Mucosa of stomach (tissue), 1 donor: ENCODE data around the gene SGPP2.
A peak's percentile ranks its signal among the peaks of the same experiment; 100 is the strongest.

Experiments
- H3K27me3 ChIP-seq: one replicate; pipeline ENCODE4 v1.7.0; 2013; ENCODE audit warnings: mild to moderate bottlenecking, low read length; ENCODE audit not compliant: control insufficient read depth, insufficient read depth
- H3K36me3 ChIP-seq: one replicate; pipeline ENCODE4 v1.7.0; 2013; ENCODE audit warnings: low read length; ENCODE audit not compliant: control insufficient read depth, insufficient read depth
- H3K4me1 ChIP-seq: one replicate; pipeline ENCODE4 v1.7.0; 2013; ENCODE audit warnings: mild to moderate bottlenecking, low read length; ENCODE audit not compliant: control insufficient read depth, insufficient read depth
- H3K4me3 ChIP-seq: one replicate; pipeline ENCODE4 v1.7.0; 2013; ENCODE audit warnings: low read length
- H3K9ac ChIP-seq: one replicate; pipeline ENCODE4 v1.7.0; 2013; ENCODE audit warnings: mild to moderate bottlenecking, low read length, moderate library complexity
- H3K9me3 ChIP-seq: one replicate; pipeline ENCODE4 v1.7.0; 2013; ENCODE audit warnings: mild to moderate bottlenecking, low read length, moderate library complexity; ENCODE audit not compliant: control insufficient read depth
- donor health status: Pancreatic carcinoma.

Gene SGPP2

DNA sequence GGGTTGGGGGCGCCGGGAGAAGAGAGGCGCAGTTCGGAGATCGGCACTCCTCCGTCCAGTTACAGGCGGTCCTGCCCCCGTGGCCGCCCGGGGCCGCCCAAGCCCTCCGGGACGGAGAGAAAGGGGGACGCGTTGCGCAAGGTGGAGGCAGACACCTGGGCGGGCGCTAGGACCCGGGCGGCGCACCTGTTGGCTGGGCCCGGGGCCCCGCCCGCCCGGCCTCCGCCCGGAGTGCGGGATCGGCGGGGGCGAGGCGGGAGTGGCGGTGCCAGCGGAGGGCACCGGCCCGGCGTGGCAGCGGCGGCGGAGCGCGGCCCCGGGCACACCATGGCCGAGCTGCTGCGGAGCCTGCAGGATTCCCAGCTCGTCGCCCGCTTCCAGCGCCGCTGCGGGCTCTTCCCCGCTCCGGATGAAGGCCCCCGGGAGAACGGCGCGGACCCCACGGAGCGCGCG is at the start of gene SGPP2:
Gene SGPP2 (plus strand): TSS at position 268 of the 453 bp plus-strand sequence. CDS start 60 bp downstream, at position 328.
- no peaks in the 10 kb centered on the region for H3K9me3 ChIP-seq
- H3K4me1 ChIP-seq, result peaks cover 30% of the 10 kb centered on the region
- peak within 1 kb of the TSS; percentile 60 for H3K4me3 ChIP-seq
- no peaks in the 10 kb centered on the region for H3K36me3 ChIP-seq
- H3K9ac ChIP-seq, result peak within 1 kb of the TSS; percentile 95
- H3K27me3 ChIP-seq, result peaks cover 7% of the 10 kb centered on the region

- Histone ChIP-seq H3K4me3 (no peak overlapping the region), H3K36me3 (no peaks in the 10 kb centered on the region), H3K9ac (no peak overlapping the region), H3K27me3 (no peaks in the 10 kb centered on the region), H3K4me1 (no peaks in the 10 kb centered on the region), H3K9me3 (no peaks in the 10 kb centered on the region)
Observed at GRCh38 chr2:222375798-222376197, 48.5 kb upstream of the SGPP2 start.

DNA sequence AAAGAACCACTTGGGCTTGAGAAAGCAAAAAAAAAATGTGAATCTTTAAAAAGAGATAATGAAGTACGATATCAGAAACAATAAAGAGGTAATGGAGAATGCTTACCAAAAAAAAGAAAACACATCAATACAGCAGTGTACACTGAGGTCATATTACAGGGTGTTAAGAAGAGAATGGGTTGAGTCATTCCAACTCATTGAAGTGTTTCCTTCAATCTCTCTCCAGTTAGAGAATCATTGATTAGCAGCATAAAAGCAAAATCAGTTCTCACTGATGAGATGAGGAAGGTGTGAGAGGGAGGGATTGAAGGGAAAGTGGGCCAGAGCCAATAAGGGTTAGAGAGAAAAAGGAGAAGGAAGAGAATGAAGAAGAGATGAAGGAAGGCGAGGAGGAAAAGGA is 43.9 kb upstream of the SGPP2 start:
- Histone ChIP-seq H3K4me1 (no peaks in the 10 kb centered on the region), H3K36me3 (no peaks in the 10 kb centered on the region), H3K9me3 (no peaks in the 10 kb centered on the region), H3K27me3 (no peaks in the 10 kb centered on the region), H3K4me3 (no peak overlapping the region), H3K9ac (no peak overlapping the region)

DNA sequence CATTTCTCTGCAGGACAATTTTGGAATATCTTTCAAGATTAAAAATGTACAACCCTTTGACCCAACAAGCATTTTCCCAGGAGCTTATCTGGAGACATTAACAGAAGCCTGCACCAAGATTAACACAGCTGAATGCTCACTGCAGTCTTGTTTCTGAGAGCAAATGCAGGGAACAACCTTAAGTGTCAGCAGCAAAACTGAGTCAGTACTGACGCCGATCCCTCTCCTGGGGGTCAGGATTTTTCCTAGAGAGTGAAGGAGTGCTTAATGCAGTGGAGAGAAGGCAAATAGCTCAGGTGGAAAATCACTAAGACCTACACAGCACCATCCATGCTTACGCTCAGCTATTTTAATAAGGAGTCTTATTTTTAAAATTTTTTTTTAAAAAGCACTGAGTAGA is 42.8 kb upstream of the SGPP2 start:
- Histone ChIP-seq H3K36me3 (no peaks in the 10 kb centered on the region), H3K27me3 (no peaks in the 10 kb centered on the region), H3K4me1 (no peaks in the 10 kb centered on the region), H3K4me3 (no peak overlapping the region), H3K9ac (no peak overlapping the region), H3K9me3 (no peaks in the 10 kb centered on the region)

DNA sequence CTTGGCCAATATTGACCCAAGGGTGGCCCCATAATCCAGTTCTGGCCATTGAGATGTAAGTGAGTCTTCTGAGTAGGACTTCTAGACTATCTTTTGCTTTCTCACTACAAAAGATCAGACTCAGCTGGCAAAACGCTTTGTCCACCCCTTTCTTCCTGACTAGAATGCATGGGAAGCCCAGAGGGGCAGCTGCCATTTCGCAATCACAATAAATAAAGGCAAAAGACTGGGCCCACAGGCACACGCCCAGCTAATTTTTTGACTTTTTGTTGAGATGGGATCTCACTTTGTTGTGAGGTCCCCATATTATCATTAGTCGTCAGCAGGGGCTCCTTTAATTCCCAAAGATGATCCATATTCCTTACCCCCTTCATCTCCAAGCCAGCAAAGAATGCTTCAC is 41.1 kb upstream of the SGPP2 start:
- no peaks in the 10 kb centered on the region for H3K27me3 ChIP-seq
- H3K4me3 ChIP-seq, result no peak overlapping the region
- no peaks in the 10 kb centered on the region for H3K4me1 ChIP-seq
- H3K36me3 ChIP-seq, result no peaks in the 10 kb centered on the region
- H3K9me3 ChIP-seq, result no peaks in the 10 kb centered on the region
- H3K9ac ChIP-seq, result no peak overlapping the region

DNA sequence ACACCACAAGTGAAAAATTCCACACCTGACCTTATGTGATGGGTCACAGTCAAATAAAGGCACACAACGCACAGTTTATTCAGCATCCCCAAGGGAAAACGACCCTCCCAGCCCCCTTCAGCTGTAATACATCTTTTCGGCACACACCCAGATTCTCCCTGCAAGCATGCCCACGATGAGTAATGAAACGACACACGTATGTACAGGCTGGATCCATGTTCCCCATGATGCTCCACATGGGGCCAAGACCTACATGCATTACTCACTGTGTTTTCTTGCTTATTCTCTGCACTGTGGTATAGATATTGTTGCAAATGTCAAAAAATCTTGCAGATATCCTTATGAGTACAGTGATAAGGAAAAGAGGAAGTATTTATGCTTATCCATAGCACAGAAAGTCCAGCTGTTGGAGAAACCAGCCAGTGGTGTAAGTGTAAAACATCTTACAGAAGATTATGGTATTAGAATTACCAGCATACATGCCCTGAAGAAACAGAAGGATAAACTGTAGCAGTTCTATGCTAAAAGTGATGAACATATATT is 32.5 kb upstream of the SGPP2 start:
- H3K9ac ChIP-seq, result no peak overlapping the region
- H3K36me3 ChIP-seq, result no peaks in the 10 kb centered on the region
- no peaks in the 10 kb centered on the region for H3K9me3 ChIP-seq
- H3K27me3 ChIP-seq, result no peaks in the 10 kb centered on the region
- H3K4me1 ChIP-seq, result peaks cover 5% of the 10 kb centered on the region
- H3K4me3 ChIP-seq, result no peak overlapping the region

- Histone ChIP-seq H3K27me3 (no peaks in the 10 kb centered on the region), H3K9me3 (no peaks in the 10 kb centered on the region), H3K36me3 (no peaks in the 10 kb centered on the region), H3K4me1 (peaks cover 2% of the 10 kb centered on the region), H3K4me3 (no peak overlapping the region), H3K9ac (no peak overlapping the region)
Observed at GRCh38 chr2:222393733-222394267, 30.5 kb upstream of the SGPP2 start.

GRCh38 chr2:222398446-222398885 is 25.9 kb upstream of the SGPP2 start:
- H3K9ac ChIP-seq, result no peak overlapping the region
- no peak overlapping the region for H3K4me3 ChIP-seq
- no peaks in the 10 kb centered on the region for H3K9me3 ChIP-seq
- no peaks in the 10 kb centered on the region for H3K4me1 ChIP-seq
- H3K27me3 ChIP-seq, result no peaks in the 10 kb centered on the region
- H3K36me3 ChIP-seq, result no peaks in the 10 kb centered on the region

- H3K9ac ChIP-seq, result no peak overlapping the region
- H3K36me3 ChIP-seq, result no peaks in the 10 kb centered on the region
- no peaks in the 10 kb centered on the region for H3K4me1 ChIP-seq
- H3K27me3 ChIP-seq, result no peaks in the 10 kb centered on the region
- no peak overlapping the region for H3K4me3 ChIP-seq
- H3K9me3 ChIP-seq, result no peaks in the 10 kb centered on the region
Observed at GRCh38 chr2:222399038-222399783, 25.1 kb upstream of the SGPP2 start.

GRCh38 chr2:222404151-222404905 is 20.0 kb upstream of the SGPP2 start:
- H3K4me1 ChIP-seq, result no peaks in the 10 kb centered on the region
- no peak overlapping the region for H3K9ac ChIP-seq
- H3K4me3 ChIP-seq, result no peak overlapping the region
- H3K9me3 ChIP-seq, result no peaks in the 10 kb centered on the region
- no peaks in the 10 kb centered on the region for H3K27me3 ChIP-seq
- no peaks in the 10 kb centered on the region for H3K36me3 ChIP-seq

GRCh38 chr2:222408684-222409083 is 15.7 kb upstream of the SGPP2 start:
- H3K36me3 ChIP-seq, result no peaks in the 10 kb centered on the region
- no peaks in the 10 kb centered on the region for H3K9me3 ChIP-seq
- no peak overlapping the region for H3K4me3 ChIP-seq
- H3K9ac ChIP-seq, result no peak overlapping the region
- H3K27me3 ChIP-seq, result no peaks in the 10 kb centered on the region
- H3K4me1 ChIP-seq, result no peaks in the 10 kb centered on the region

- Histone ChIP-seq H3K9ac (no peak overlapping the region), H3K4me1 (no peaks in the 10 kb centered on the region), H3K27me3 (no peaks in the 10 kb centered on the region), H3K4me3 (no peak overlapping the region), H3K9me3 (no peaks in the 10 kb centered on the region), H3K36me3 (no peaks in the 10 kb centered on the region)
Observed at GRCh38 chr2:222410534-222410933, 13.8 kb upstream of the SGPP2 start.
